ENCODE results near the gene CDK6.
"Not testable (repeated sequence)": the region's sequence is repeated elsewhere in the genome, so short reads cannot be mapped to it uniquely, and the experiment has no call there.

CDK6 gene

DNA sequence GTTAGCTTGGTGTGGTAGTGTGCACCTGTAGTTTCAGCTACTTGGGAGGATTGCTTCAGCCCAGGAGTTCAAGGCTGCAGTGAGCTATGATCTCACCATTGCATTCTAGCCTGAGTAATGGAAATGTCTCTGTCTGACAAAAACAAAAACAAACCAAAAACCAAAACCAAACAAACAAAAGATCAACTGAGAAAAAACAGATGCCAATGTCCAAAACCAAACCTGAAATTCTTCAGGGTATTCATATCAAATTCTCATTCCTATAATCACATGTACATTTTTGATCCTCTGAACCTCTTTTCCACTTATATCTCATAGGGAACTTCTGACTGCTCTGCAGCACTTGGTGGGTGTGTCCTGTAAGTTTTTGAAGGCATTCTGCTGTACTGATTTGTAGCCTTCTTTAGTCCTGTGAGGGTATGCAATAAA is 87.0 kb downstream of the CDK6 start:
- Histone ChIP-seq H3K9ac (ENCODE audit: low read length) (no peak overlapping the region), H3K36me3 (ENCODE audit: control insufficient read depth, insufficient read depth, low read length) (no peaks in the 10 kb centered on the region), H3K4me1 (ENCODE audit: control insufficient read depth, insufficient read depth, low read length) (peaks cover 39% of the 10 kb centered on the region), H3K27me3 (ENCODE audit: control insufficient read depth, insufficient read depth, low read length) (no peaks in the 10 kb centered on the region), H3K4me3 (ENCODE audit: low read depth, low read length) (no peak overlapping the region), H3K9me3 (ENCODE audit: control insufficient read depth, insufficient read depth, low read depth, low read length) (no peaks in the 10 kb centered on the region), H3K27ac (ENCODE audit: low read depth, low read length) (no peak overlapping the region)

DNA sequence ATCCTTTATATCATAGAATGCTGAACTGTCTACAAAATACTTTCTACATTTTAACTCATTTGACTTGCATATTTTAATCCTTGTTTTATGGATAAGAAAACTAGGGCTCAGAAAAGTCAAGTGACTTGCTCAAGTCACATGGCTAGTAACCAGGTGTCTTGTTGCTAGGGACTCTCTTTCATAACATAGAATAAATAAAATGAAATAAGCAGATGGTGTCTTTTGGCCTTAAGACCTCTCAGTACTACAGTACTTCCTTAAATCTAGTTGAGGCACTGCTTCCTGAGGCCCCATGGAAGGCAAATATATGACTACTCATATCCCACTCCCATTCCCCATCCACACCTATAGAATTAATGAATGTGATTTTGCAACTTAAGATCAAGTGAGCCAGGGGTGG is 87.9 kb downstream of the CDK6 start:
- no peaks in the 10 kb centered on the region for H3K9me3 ChIP-seq (ENCODE audit: control insufficient read depth, insufficient read depth, low read depth, low read length)

DNA sequence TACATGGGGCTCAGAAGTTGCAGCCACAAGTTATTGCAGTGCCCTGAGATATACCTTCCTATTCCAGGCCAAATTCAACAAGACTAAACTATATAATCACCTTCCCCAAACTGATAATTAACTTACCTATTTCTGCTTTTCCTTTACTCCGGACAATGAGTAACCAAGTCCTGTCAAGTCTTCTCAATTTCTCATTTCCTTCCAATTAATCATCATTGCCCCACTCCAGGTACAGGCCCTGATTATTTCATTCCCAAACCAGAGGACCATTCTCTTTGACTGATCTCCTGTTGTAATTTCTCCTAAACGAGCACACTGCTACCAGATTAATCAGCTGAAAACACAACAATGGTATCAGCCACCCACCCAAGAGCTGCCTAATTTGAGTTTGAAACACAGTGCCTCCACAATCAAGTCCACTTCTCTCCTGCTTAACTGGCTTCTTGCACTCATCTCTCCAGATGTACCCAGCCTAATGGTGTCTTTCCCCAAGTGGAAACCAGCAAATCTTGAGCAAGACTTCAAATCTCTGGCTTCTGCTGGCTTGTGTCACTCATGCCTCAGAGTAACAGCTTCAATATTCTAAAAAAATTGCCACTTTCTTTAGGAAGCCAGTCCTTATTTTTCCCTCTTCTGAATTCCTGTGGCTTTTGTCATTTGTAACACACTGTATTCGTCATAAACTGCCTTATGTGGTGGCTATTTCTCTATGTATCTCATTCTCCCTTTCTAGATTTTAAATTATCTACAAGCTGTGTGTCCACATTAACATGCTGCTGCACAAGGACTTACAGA is 89.1 kb downstream of the CDK6 start:
- Histone ChIP-seq H3K36me3 (ENCODE audit: control insufficient read depth, insufficient read depth, low read length) (no peaks in the 10 kb centered on the region), H3K9me3 (ENCODE audit: control insufficient read depth, insufficient read depth, low read depth, low read length) (no peaks in the 10 kb centered on the region), H3K9ac (ENCODE audit: low read length) (no peak overlapping the region), H3K4me3 (ENCODE audit: low read depth, low read length) (no peak overlapping the region), H3K27ac (ENCODE audit: low read depth, low read length) (no peak overlapping the region), H3K27me3 (ENCODE audit: control insufficient read depth, insufficient read depth, low read length) (no peaks in the 10 kb centered on the region), H3K4me1 (ENCODE audit: control insufficient read depth, insufficient read depth, low read length) (peaks cover 31% of the 10 kb centered on the region)

More for the DNA sequence above, 87.9 kb downstream of the CDK6 start:
- Histone ChIP-seq H3K27ac (ENCODE audit: low read depth, low read length) (no peak overlapping the region), H3K4me3 (ENCODE audit: low read depth, low read length) (no peak overlapping the region), H3K36me3 (ENCODE audit: control insufficient read depth, insufficient read depth, low read length) (no peaks in the 10 kb centered on the region), H3K4me1 (ENCODE audit: control insufficient read depth, insufficient read depth, low read length) (peaks cover 36% of the 10 kb centered on the region), H3K9ac (ENCODE audit: low read length) (no peak overlapping the region), H3K27me3 (ENCODE audit: control insufficient read depth, insufficient read depth, low read length) (no peaks in the 10 kb centered on the region)

DNA sequence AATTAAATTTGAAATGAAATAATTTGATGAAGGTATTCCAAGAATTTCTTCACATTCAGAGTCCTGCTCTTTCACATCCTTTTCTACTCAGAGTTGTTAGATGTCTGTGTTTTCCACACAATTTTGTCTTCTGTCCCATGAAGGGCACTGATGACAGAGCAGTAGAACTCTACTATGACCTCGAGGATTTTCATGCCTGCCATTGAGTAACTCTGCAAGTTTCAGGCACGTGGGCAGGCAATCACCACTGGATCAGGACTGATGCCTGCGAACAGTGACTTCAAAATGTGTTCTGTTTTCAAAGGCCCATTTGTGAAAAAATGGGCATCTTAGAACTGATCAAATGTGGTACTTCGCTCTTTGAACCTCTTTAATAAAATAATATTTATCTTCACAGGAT is 91.1 kb downstream of the CDK6 start:
- H3K36me3 ChIP-seq (ENCODE audit: control insufficient read depth, insufficient read depth, low read length): no peaks in the 10 kb centered on the region
- H3K9ac ChIP-seq (ENCODE audit: low read length): no peak overlapping the region
- H3K4me3 ChIP-seq (ENCODE audit: low read depth, low read length): no peak overlapping the region
- H3K27ac ChIP-seq (ENCODE audit: low read depth, low read length): no peak overlapping the region
- H3K4me1 ChIP-seq (ENCODE audit: control insufficient read depth, insufficient read depth, low read length): peaks cover 23% of the 10 kb centered on the region
- no peaks in the 10 kb centered on the region for H3K9me3 ChIP-seq (ENCODE audit: control insufficient read depth, insufficient read depth, low read depth, low read length)
- no peaks in the 10 kb centered on the region for H3K27me3 ChIP-seq (ENCODE audit: control insufficient read depth, insufficient read depth, low read length)

DNA sequence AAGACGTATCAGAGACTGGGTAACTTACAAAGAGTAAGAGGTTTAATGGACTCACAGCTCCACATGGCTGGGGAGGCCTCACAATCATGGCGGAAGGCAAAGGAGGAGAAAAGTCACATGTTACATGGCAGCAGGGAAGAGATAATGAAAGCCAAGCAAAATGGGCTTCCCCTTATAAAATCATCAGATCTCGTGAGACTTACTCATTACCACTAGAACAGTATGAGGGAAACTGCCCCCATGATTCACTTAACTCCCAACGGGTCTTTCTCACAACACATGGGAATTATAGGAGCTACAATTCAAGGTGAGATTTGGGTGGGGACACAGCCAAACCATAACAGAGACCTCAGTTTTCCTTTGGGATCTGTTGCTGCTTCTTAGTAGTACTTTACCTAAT is 92.2 kb downstream of the CDK6 start:
- H3K27me3 ChIP-seq (ENCODE audit: control insufficient read depth, insufficient read depth, low read length); H3K36me3 ChIP-seq (ENCODE audit: control insufficient read depth, insufficient read depth, low read length); H3K9ac ChIP-seq (ENCODE audit: low read length); H3K27ac ChIP-seq (ENCODE audit: low read depth, low read length); H3K9me3 ChIP-seq (ENCODE audit: control insufficient read depth, insufficient read depth, low read depth, low read length); H3K4me3 ChIP-seq (ENCODE audit: low read depth, low read length): not testable (repeated sequence)
- H3K4me1 ChIP-seq (ENCODE audit: control insufficient read depth, insufficient read depth, low read length): peaks cover 16% of the 10 kb centered on the region

DNA sequence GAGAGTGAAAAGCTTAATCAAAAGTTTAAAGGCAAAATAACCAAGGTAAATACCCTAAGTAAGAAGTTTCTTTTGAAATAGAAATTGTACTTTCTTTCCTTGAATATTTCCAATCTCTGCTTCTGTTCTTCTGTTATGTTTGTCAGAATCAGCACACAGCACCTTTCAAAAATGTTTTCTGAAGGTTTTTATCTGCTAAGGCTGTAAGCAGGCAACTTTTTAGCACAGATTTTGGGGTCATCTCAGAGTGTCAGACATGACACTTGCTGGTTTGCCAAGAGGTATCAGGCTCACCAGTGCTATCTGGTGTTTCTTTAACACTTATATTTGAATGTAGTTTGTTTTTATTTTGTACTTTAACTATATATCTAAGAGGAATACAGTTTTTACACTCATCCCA is 94.2 kb downstream of the CDK6 start:
- Histone ChIP-seq H3K9ac (ENCODE audit: low read length) (no peak overlapping the region), H3K9me3 (ENCODE audit: control insufficient read depth, insufficient read depth, low read depth, low read length) (no peaks in the 10 kb centered on the region), H3K36me3 (ENCODE audit: control insufficient read depth, insufficient read depth, low read length) (no peaks in the 10 kb centered on the region), H3K4me3 (ENCODE audit: low read depth, low read length) (no peak overlapping the region), H3K27ac (ENCODE audit: low read depth, low read length) (no peak overlapping the region), H3K27me3 (ENCODE audit: control insufficient read depth, insufficient read depth, low read length) (no peaks in the 10 kb centered on the region), H3K4me1 (ENCODE audit: control insufficient read depth, insufficient read depth, low read length) (peaks cover 12% of the 10 kb centered on the region)

DNA sequence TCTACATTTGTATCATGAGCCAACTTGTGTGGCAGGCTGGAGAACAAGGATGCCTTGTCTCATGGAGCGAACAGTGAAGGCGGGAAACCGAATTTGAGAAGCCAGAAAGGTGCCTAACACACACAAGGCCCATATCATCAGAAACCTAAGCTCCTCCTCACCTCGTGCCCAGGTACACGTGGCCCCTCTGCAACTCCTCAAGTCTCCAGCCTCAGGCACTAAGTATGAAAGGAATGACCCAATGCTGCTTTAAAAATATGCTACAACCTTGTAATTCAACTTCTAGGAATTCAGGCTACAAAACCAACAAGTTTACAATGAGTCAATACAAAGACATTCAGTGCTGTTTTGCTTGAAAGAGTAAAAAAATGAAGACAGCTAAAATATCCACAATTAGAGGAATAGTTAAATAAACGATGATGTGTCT is 95.7 kb downstream of the CDK6 start:
- H3K27ac ChIP-seq (ENCODE audit: low read depth, low read length): no peak overlapping the region

DNA sequence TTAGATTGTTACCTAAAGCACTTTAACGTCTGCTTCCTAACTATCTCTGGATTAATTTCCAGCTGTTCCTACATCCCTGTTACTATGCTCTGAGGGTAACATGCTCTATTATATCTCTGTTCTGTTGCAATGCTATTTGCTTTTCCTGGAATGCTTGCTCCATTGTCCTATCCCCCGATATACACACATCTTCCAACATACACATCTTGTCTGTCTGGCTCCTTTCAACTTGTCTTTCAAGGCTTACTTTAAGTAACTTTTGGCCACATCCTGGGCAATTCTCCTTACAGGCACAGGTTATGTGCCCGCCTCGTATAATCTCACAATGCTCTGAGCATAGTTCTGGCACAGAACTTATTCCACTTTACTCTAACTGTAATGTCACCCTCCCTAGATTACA is 96.2 kb downstream of the CDK6 start:
- no peak overlapping the region for H3K9ac ChIP-seq (ENCODE audit: low read length)
- no peaks in the 10 kb centered on the region for H3K36me3 ChIP-seq (ENCODE audit: control insufficient read depth, insufficient read depth, low read length)
- H3K4me1 ChIP-seq (ENCODE audit: control insufficient read depth, insufficient read depth, low read length): peaks cover 12% of the 10 kb centered on the region
- H3K4me3 ChIP-seq (ENCODE audit: low read depth, low read length): no peak overlapping the region
- H3K27me3 ChIP-seq (ENCODE audit: control insufficient read depth, insufficient read depth, low read length): no peaks in the 10 kb centered on the region
- no peaks in the 10 kb centered on the region for H3K9me3 ChIP-seq (ENCODE audit: control insufficient read depth, insufficient read depth, low read depth, low read length)
- H3K27ac ChIP-seq (ENCODE audit: low read depth, low read length): no peak overlapping the region

More for the DNA sequence above, 95.7 kb downstream of the CDK6 start:
- Histone ChIP-seq H3K27me3 (ENCODE audit: control insufficient read depth, insufficient read depth, low read length) (no peaks in the 10 kb centered on the region), H3K9me3 (ENCODE audit: control insufficient read depth, insufficient read depth, low read depth, low read length) (no peaks in the 10 kb centered on the region), H3K36me3 (ENCODE audit: control insufficient read depth, insufficient read depth, low read length) (no peaks in the 10 kb centered on the region), H3K4me1 (ENCODE audit: control insufficient read depth, insufficient read depth, low read length) (peaks cover 12% of the 10 kb centered on the region), H3K9ac (ENCODE audit: low read length) (no peak overlapping the region), H3K4me3 (ENCODE audit: low read depth, low read length) (no peak overlapping the region)

DNA sequence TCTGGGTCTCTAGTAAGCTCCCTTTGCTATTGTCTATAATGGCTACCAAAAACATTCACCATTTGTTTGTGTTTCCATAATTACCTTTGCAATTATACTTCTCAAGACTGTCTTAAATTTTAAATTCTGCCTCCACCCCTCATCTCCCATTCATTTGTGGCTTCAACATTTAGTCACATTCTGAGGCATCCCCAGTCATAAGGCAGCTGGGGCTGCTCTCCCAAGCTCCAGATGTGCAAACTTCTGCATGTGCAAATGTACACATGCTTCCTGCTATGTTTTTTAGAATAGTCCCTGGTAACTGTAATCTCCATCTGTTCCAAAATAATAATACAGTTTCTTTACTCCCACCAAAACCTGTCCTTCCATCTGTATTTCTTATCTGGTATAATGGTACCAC is 97.3 kb downstream of the CDK6 start:
- no peaks in the 10 kb centered on the region for H3K9me3 ChIP-seq (ENCODE audit: control insufficient read depth, insufficient read depth, low read depth, low read length)
- H3K4me3 ChIP-seq (ENCODE audit: low read depth, low read length): no peak overlapping the region
- no peak overlapping the region for H3K9ac ChIP-seq (ENCODE audit: low read length)
- no peaks in the 10 kb centered on the region for H3K27me3 ChIP-seq (ENCODE audit: control insufficient read depth, insufficient read depth, low read length)
- no peak overlapping the region for H3K27ac ChIP-seq (ENCODE audit: low read depth, low read length)
- H3K4me1 ChIP-seq (ENCODE audit: control insufficient read depth, insufficient read depth, low read length): peaks cover 12% of the 10 kb centered on the region
- no peaks in the 10 kb centered on the region for H3K36me3 ChIP-seq (ENCODE audit: control insufficient read depth, insufficient read depth, low read length)

DNA sequence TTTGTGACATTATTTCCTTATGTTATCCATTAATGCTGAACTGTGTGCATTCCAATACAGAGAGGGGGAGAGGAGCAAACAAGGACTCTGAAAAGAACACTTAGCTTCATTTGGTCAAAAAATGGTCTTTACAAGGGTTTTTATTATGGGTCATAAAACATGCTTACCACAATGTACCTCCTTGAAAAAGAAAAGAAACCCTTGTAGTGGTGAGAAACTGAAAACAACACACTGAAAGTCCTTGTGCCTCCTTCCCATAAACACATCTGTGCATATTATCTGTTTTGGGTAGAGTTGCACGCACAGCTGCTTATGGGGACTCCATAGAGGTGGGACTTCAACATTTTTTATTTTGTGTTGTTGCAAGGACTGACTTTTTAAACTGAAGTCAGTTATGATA is 98.7 kb downstream of the CDK6 start:
- Histone ChIP-seq H3K27ac (ENCODE audit: low read depth, low read length) (no peak overlapping the region), H3K27me3 (ENCODE audit: control insufficient read depth, insufficient read depth, low read length) (no peaks in the 10 kb centered on the region), H3K9me3 (ENCODE audit: control insufficient read depth, insufficient read depth, low read depth, low read length) (no peaks in the 10 kb centered on the region), H3K4me3 (ENCODE audit: low read depth, low read length) (no peak overlapping the region), H3K9ac (ENCODE audit: low read length) (no peak overlapping the region), H3K36me3 (ENCODE audit: control insufficient read depth, insufficient read depth, low read length) (no peaks in the 10 kb centered on the region), H3K4me1 (ENCODE audit: control insufficient read depth, insufficient read depth, low read length) (peaks cover 12% of the 10 kb centered on the region)

DNA sequence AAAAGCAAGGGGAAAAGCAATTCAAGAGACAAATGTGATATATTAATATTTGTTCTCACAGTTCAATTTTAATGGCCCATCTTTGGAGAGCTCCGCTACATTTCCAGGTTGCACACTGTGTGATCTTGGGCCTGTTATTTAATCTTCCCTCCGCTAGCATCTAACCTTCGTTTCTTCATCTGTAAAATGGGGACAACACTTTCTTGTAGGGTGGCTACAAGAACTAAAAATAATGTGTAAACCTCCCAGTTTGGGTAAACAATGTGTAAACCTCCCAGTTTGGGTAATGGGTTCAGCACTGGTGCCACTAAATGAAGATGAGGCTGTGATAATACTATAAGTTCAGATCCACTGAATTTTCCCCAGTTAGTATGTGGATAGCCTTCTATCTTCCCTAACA is 99.5 kb downstream of the CDK6 start:
- Histone ChIP-seq H3K9ac (ENCODE audit: low read length) (no peak overlapping the region), H3K27me3 (ENCODE audit: control insufficient read depth, insufficient read depth, low read length) (no peaks in the 10 kb centered on the region), H3K27ac (ENCODE audit: low read depth, low read length) (no peak overlapping the region), H3K36me3 (ENCODE audit: control insufficient read depth, insufficient read depth, low read length) (no peaks in the 10 kb centered on the region), H3K4me1 (ENCODE audit: control insufficient read depth, insufficient read depth, low read length) (peaks cover 12% of the 10 kb centered on the region), H3K4me3 (ENCODE audit: low read depth, low read length) (no peak overlapping the region), H3K9me3 (ENCODE audit: control insufficient read depth, insufficient read depth, low read depth, low read length) (no peaks in the 10 kb centered on the region)

Measured in HUES6 (cell line).